HL-60 (cell line): ENCODE results near the gene CDT1.
A peak's percentile ranks its signal among the peaks of the same experiment; 100 is the strongest.

ENCODE experiments used
- DNase-seq, 2 experiments: peaks; one replicate each; pipeline ENCODE4 v3.0.0-alpha.2; 2010 to 2020; ENCODE audit warnings: low read depth in 1 of 2, low spot score in 1 of 2
- H3K27ac ChIP-seq: fragments of 250-450 bp; sonication (Bioruptor Pico); replicated peaks from 2 replicates; pipeline ENCODE4 v1.5.1; 2020; ENCODE audit warnings: mild to moderate bottlenecking, moderate library complexity
- H3K27me3 ChIP-seq: fragments of 250-450 bp; sonication (Bioruptor Pico); 2 replicates; pipeline ENCODE4 v1.5.1; 2021; ENCODE audit warnings: mild to moderate bottlenecking, moderate library complexity; ENCODE audit not compliant: insufficient read depth, poor library complexity, severe bottlenecking
- H3K4me3 ChIP-seq: replicated peaks from 2 replicates; pipeline ENCODE4 v1.5.1; 2011; ENCODE audit warnings: mild to moderate bottlenecking, control low read depth, low read length; ENCODE audit not compliant: insufficient read depth
- GABPA ChIP-seq: IDR thresholded peaks from 2 replicates; pipeline ENCODE4 v1.6.1; 2012; ENCODE audit warnings: low read depth
- POLR2AphosphoS5 ChIP-seq: IDR thresholded peaks from 2 replicates; pipeline ENCODE4 v1.6.1; 2012; ENCODE audit warnings: low read depth
- SPI1 ChIP-seq: IDR thresholded peaks from 2 replicates; pipeline ENCODE4 v1.6.1; 2012; ENCODE audit warnings: low read depth, mild to moderate bottlenecking, borderline replicate concordance
- TF ChIP-seq, protein P1 (sequence below): IDR thresholded peaks from one replicate; pipeline ENCODE4 v1.5.1; 2011; ENCODE audit warnings: low read length, control low read depth, inconsistent platforms; ENCODE audit not compliant: insufficient read depth
- TF ChIP-seq, protein P2 (sequence below): IDR thresholded peaks from 2 replicates; pipeline ENCODE4 v1.6.1; 2012; ENCODE audit warnings: low read depth; ENCODE audit not compliant: insufficient replicate concordance

Gene CDT1

GRCh38 chr16:88805340-88805715 lies 1.7 kb downstream of the CDT1 start:
- no peak for DNase-seq
- TF ChIP-seq GABPA (no peak), SPI1 (no peak), POLR2AphosphoS5 (no peak; the same call in 1 of the 2 replicates)
- TF ChIP-seq, protein P1, sequence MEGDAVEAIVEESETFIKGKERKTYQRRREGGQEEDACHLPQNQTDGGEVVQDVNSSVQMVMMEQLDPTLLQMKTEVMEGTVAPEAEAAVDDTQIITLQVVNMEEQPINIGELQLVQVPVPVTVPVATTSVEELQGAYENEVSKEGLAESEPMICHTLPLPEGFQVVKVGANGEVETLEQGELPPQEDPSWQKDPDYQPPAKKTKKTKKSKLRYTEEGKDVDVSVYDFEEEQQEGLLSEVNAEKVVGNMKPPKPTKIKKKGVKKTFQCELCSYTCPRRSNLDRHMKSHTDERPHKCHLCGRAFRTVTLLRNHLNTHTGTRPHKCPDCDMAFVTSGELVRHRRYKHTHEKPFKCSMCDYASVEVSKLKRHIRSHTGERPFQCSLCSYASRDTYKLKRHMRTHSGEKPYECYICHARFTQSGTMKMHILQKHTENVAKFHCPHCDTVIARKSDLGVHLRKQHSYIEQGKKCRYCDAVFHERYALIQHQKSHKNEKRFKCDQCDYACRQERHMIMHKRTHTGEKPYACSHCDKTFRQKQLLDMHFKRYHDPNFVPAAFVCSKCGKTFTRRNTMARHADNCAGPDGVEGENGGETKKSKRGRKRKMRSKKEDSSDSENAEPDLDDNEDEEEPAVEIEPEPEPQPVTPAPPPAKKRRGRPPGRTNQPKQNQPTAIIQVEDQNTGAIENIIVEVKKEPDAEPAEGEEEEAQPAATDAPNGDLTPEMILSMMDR: no peak
- TF ChIP-seq, protein P2, sequence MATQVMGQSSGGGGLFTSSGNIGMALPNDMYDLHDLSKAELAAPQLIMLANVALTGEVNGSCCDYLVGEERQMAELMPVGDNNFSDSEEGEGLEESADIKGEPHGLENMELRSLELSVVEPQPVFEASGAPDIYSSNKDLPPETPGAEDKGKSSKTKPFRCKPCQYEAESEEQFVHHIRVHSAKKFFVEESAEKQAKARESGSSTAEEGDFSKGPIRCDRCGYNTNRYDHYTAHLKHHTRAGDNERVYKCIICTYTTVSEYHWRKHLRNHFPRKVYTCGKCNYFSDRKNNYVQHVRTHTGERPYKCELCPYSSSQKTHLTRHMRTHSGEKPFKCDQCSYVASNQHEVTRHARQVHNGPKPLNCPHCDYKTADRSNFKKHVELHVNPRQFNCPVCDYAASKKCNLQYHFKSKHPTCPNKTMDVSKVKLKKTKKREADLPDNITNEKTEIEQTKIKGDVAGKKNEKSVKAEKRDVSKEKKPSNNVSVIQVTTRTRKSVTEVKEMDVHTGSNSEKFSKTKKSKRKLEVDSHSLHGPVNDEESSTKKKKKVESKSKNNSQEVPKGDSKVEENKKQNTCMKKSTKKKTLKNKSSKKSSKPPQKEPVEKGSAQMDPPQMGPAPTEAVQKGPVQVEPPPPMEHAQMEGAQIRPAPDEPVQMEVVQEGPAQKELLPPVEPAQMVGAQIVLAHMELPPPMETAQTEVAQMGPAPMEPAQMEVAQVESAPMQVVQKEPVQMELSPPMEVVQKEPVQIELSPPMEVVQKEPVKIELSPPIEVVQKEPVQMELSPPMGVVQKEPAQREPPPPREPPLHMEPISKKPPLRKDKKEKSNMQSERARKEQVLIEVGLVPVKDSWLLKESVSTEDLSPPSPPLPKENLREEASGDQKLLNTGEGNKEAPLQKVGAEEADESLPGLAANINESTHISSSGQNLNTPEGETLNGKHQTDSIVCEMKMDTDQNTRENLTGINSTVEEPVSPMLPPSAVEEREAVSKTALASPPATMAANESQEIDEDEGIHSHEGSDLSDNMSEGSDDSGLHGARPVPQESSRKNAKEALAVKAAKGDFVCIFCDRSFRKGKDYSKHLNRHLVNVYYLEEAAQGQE: no peak
- peak overlapping the region; percentile 67 for H3K4me3 ChIP-seq
- no peaks in the 10 kb centered on the region for H3K27me3 ChIP-seq
- peak overlapping the region; percentile 84 for H3K27ac ChIP-seq

- Histone ChIP-seq H3K27ac (peak overlapping the region; percentile 84), H3K4me3 (peak overlapping the region; percentile 67), H3K27me3 (no peaks in the 10 kb centered on the region)
- no peak for DNase-seq
- TF ChIP-seq GABPA: no peak
- TF ChIP-seq, protein P2: no peak
- no peak for TF ChIP-seq SPI1
- TF ChIP-seq, protein P1: no peak
- no peak; the same call in 1 of the 2 replicates for TF ChIP-seq POLR2AphosphoS5
Measured at GRCh38 chr16:88805887-88806393, 2.4 kb downstream of the CDT1 start.

DNA sequence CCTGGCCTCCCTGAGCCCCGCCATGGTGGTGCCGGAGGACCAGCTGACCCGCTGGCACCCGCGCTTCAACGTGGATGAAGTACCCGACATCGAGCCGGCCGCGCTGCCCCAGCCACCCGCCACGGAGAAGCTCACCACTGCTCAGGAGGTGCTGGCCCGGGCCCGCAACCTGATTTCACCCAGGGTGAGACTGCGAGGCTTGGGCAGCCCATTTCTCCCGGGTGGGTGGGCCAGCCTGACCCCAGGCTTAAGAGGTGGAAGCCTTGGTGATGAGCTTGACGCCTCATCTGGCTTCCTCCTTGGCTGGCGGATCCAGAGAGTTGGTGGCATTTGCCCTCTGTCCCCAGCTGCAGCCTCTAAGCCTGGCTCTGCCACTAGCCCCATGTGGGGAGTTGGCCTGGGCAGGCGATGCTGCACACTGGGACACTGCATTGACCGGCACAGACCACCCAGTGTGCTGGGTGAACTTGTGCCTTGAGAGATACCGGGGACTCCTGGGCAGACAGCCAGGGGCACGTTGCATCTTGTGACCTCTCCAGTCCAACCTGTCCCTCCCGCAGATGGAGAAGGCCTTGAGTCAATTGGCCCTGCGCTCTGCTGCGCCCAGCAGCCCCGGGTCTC lies 3.0 kb downstream of the CDT1 start:
- Histone ChIP-seq H3K4me3 (no peak overlapping the region), H3K27ac (no peak overlapping the region), H3K27me3 (no peaks in the 10 kb centered on the region)
- no peak for DNase-seq
- no peak; the same call in 1 of the 2 replicates for TF ChIP-seq POLR2AphosphoS5
- TF ChIP-seq, protein P2: no peak
- TF ChIP-seq SPI1: no peak
- TF ChIP-seq, protein P1: no peak
- TF ChIP-seq GABPA: no peak
